GM21390 (cell line): ENCODE results near the gene SERINC3.
"Not testable (repeated sequence)": the region's sequence is repeated elsewhere in the genome, so short reads cannot be mapped to it uniquely, and the experiment has no call there.

Experiments used
- ATAC-seq: cut with Tn5 transposase; IDR thresholded peaks from one replicate; pipeline ENCODE4 v1.9.1; 2021; ENCODE audit not compliant: unreplicated experiment

SERINC3 gene

GRCh38 chr20:44494681-44495080, 27.2 kb downstream of the SERINC3 start:
- ATAC-seq, result no peak

GRCh38 chr20:44494266-44494665, 27.6 kb downstream of the SERINC3 start:
- no peak for ATAC-seq

- ATAC-seq, result no peak
These were observed 30.1 kb downstream of the SERINC3 start for GRCh38 chr20:44491635-44492395.

GRCh38 chr20:44489931-44490330, 31.9 kb downstream of the SERINC3 start:
- no peak for ATAC-seq

- ATAC-seq, result no peak
These were observed 32.6 kb downstream of the SERINC3 start for GRCh38 chr20:44489223-44489622.

GRCh38 chr20:44488551-44488950, 33.3 kb downstream of the SERINC3 start:
- ATAC-seq, result no peak

GRCh38 chr20:44485830-44486198, 36.1 kb downstream of the SERINC3 start:
- ATAC-seq, result no peak

GRCh38 chr20:44485078-44485829, 36.6 kb downstream of the SERINC3 start:
- no peak for ATAC-seq

- ATAC-seq, result no peak
These were observed 38.8 kb downstream of the SERINC3 start for GRCh38 chr20:44483112-44483511.

- no peak for ATAC-seq
These were observed 40.0 kb downstream of the SERINC3 start for GRCh38 chr20:44481719-44482416.

GRCh38 chr20:44480097-44480496, 41.8 kb downstream of the SERINC3 start:
- ATAC-seq, result no peak

- ATAC-seq, result no peak
These were observed 42.2 kb downstream of the SERINC3 start for GRCh38 chr20:44479643-44480042.

- no peak for ATAC-seq
These were observed 43.7 kb downstream of the SERINC3 start for GRCh38 chr20:44478206-44478605.

GRCh38 chr20:44477151-44477550, 44.7 kb downstream of the SERINC3 start:
- no peak for ATAC-seq

GRCh38 chr20:44475694-44476560, 45.9 kb downstream of the SERINC3 start, which contains the start of gene TTPAL:
Gene TTPAL (plus strand): TSS chr20:44475874. CDS start chr20:44480000, 4,126 bp downstream.
- peak; percentile 96 for ATAC-seq

- ATAC-seq, result no peak
These were observed 46.5 kb downstream of the SERINC3 start for GRCh38 chr20:44475372-44475693.

- ATAC-seq, result not testable (repeated sequence)
These were observed 49.6 kb downstream of the SERINC3 start for GRCh38 chr20:44472283-44472682.

GRCh38 chr20:44471481-44471882, 50.4 kb downstream of the SERINC3 start:
- ATAC-seq, result no peak

- no peak for ATAC-seq
These were observed 51.5 kb downstream of the SERINC3 start for GRCh38 chr20:44470327-44470726.

- no peak for ATAC-seq
These were observed 53.7 kb downstream of the SERINC3 start for GRCh38 chr20:44468044-44468782.
